Measurements from ENCODE around the gene CDS2. TPM values are rescaled to one million over a fixed set of nuclear protein-coding genes. Genes with fewer than 3 reads are reported as not detected.

The CDS2 gene
- total and polyA plus RNA-seq, 11 donors, result 22.5 to 105 (median 83.1) TPM

DNA sequence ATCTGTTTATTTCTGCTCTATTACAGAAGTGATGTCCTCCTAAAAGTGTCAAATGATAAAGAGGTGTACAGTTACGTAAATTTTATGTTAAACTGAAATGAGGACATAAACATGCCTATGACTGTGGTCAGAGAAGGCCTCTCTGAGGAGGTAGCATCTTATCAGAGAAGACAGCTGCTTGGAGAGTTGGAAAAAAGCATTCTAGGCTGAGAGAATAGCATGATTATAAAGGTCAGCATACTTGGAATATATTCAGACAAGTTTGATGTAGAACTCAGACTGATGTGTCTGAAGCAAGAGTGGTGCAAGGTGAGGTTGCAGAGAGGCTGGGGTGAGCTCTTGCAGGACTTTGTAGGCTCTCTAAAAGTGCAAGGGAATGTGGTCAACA, 3.9 kb upstream of the CDS2 start:
- WGBS, 4 donors, result 75 to 89% (median 84%) methylated on average over 1 of the region's 1 CpG
- intact Hi-C loops (cut with DNase I), result loop anchor here in 3 of 10 donors (10.0 kb wide), 1 partner anchor 322 kb away; no protein-coding TSS in a partner anchor

DNA sequence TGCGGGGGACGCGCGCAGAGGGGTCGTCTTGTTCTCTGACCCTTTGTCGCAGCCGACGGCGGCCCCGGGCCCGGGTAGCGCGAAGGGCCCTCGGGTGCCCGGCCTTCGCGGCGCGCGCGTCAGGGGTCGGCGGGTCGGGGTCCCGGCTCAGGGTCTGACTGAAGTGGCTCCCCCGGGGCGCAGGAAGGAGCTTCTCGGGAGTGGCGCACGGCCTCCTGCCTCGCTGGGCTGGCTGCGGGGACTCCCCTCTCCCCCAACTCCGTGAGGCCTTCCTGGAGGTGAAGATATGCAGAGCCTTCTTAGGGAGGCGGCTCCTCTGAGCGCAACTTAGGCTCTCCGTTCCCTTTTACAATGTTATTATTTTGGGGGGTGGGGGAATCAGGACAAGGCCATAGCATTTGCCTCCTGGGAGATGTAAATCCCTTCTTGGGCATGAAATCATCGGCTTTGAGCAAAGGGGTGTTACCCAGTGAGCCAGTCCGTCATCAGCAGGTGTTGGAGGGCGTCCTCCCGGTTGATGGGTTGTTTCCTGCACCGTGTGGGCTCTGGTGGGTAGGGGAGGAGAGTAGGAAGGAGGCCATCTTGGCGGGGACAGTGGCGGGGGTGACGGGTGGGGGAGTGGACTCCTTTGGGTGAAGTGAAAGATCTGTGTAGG, 523 bp downstream of the CDS2 start:
- no peak for TF ChIP-seq POLR2A (IDR thresholded peaks at IDR 0.05)
- TF ChIP-seq, protein P1, sequence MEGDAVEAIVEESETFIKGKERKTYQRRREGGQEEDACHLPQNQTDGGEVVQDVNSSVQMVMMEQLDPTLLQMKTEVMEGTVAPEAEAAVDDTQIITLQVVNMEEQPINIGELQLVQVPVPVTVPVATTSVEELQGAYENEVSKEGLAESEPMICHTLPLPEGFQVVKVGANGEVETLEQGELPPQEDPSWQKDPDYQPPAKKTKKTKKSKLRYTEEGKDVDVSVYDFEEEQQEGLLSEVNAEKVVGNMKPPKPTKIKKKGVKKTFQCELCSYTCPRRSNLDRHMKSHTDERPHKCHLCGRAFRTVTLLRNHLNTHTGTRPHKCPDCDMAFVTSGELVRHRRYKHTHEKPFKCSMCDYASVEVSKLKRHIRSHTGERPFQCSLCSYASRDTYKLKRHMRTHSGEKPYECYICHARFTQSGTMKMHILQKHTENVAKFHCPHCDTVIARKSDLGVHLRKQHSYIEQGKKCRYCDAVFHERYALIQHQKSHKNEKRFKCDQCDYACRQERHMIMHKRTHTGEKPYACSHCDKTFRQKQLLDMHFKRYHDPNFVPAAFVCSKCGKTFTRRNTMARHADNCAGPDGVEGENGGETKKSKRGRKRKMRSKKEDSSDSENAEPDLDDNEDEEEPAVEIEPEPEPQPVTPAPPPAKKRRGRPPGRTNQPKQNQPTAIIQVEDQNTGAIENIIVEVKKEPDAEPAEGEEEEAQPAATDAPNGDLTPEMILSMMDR (IDR thresholded peaks at IDR 0.05), result no peak
- H3K27me3 ChIP-seq, result no peaks in the 10 kb centered on the region
- peak in 3 of 4 donors; percentile 4 to 27 (median 25) for ATAC-seq
- peak; percentile 50 to 68 (median 64) for DNase-seq
- intact Hi-C loops (cut with DNase I), result loop anchor here in 9 of 10 donors (2.0 to 10.0 kb wide), 6 partner anchors 43 to 320 kb away; no protein-coding TSS in a partner anchor
- H3K4me3 ChIP-seq, result peak overlapping the region; percentile 72 to 98 (median 92)
- WGBS, 4 donors, result 0 to 2% (median 1%) methylated on average over 15 to 44 of the region's 44 CpGs
- peaks cover 0 to 15% (median 0%) of the 10 kb centered on the region in 9 donors for H3K36me3 ChIP-seq
- H3K27ac ChIP-seq, result peak overlapping the region; percentile 90 to 99 (median 97)
- H3K4me1 ChIP-seq, result peaks cover 7 to 57% (median 45%) of the 10 kb centered on the region in 12 donors
- H3K9me3 ChIP-seq, result no peaks in the 10 kb centered on the region

More for the DNA sequence above, 3.9 kb upstream of the CDS2 start:
- Histone ChIP-seq H3K9me3 (no peaks in the 10 kb centered on the region), H3K36me3 (peaks cover 0 to 6% (median 0%) of the 10 kb centered on the region in 9 donors), H3K4me3 (no peak overlapping the region), H3K27ac (no peak overlapping the region), H3K27me3 (no peaks in the 10 kb centered on the region), H3K4me1 (peaks cover 0 to 36% (median 25%) of the 10 kb centered on the region in 12 donors)
- ATAC-seq (no peak), DNase-seq (no peak)
- TF ChIP-seq POLR2A (IDR thresholded peaks at IDR 0.05), result no peak
- TF ChIP-seq, protein P1 (IDR thresholded peaks at IDR 0.05), result no peak

DNA sequence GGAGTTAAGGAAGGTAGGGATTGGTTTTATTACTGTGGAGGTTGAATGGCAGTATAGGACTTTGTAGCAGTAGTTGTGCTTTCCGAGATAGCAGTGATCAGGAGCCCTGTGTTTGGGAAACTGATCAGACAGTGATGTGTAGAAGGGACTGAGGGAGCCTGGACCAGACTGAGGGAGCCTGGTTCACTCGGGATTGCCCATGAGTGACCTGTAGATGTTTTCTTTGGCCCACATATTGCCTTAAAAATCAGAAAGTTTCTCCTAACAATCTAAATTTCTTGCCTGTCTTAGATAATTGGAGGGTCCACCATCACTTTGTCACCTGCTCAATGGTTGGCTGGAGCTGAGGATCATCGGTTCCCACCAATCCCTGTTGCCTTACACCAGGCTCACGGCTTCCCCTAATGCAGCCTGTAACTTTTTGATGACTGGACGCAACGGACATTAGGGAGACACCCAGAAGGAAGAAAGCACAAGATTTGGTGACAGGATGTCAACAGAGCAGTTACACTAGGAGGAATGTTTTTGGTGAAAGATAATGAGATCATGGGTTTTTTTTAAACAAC, 1.1 kb downstream of the CDS2 start:
- no peaks in the 10 kb centered on the region for H3K27me3 ChIP-seq
- 12 to 28% (median 19%) methylated on average over 6 of the region's 6 CpGs for WGBS, 4 donors
- intact Hi-C loops (cut with DNase I), result loop anchor here in 9 of 10 donors (2.0 to 10.0 kb wide), 6 partner anchors 43 to 319 kb away; no protein-coding TSS in a partner anchor
- peak overlapping the region; percentile 72 to 98 (median 92) for H3K4me3 ChIP-seq
- H3K4me1 ChIP-seq, result peaks cover 7 to 61% (median 46%) of the 10 kb centered on the region in 12 donors
- peak in 1 of 5 donors; percentile 27 for DNase-seq
- peak overlapping the region; percentile 33 to 99 (median 97) for H3K27ac ChIP-seq
- TF ChIP-seq, protein P1 (IDR thresholded peaks at IDR 0.05), result no peak
- TF ChIP-seq POLR2A (IDR thresholded peaks at IDR 0.05), result no peak
- no peak for ATAC-seq
- no peaks in the 10 kb centered on the region for H3K9me3 ChIP-seq
- H3K36me3 ChIP-seq, result peaks cover 0 to 15% (median 0%) of the 10 kb centered on the region in 9 donors

DNA sequence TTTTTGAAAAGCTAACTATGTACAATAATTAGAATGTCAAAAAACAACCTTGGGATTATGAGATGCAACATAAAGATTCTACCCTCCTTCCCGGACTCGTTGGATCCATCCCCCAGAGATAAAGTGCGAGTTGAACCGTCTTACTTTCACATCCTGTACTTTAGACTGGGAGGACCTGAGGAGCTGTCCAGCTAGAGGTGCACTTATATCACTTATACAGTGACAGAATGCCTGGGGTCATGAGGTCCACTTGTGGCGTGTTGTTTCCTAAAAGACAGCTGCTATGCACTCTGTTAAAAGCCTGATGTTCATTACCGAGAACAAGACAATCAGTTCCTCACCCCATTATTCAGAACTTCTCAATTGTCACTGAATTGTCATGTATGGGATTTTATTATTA, 2.1 kb downstream of the CDS2 start:
- Histone ChIP-seq H3K27me3 (no peaks in the 10 kb centered on the region), H3K36me3 (peaks cover 0 to 15% (median 0%) of the 10 kb centered on the region in 9 donors), H3K9me3 (no peaks in the 10 kb centered on the region), H3K4me1 (peaks cover 7 to 70% (median 49%) of the 10 kb centered on the region in 12 donors), H3K4me3 (peak overlapping the region in 8 of 12 donors; percentile 10 to 98 (median 94)), H3K27ac (peak overlapping the region in 10 of 12 donors; percentile 94 to 99 (median 97))
- ATAC-seq, result no peak
- 15 to 31% (median 17%) methylated on average over 6 of the region's 6 CpGs for WGBS, 4 donors
- intact Hi-C loops (cut with DNase I), result loop anchor here in 8 of 10 donors (2.0 to 10.0 kb wide), 5 partner anchors 42 to 318 kb away; no protein-coding TSS in a partner anchor
- TF ChIP-seq, protein P1 (IDR thresholded peaks at IDR 0.05), result no peak
- TF ChIP-seq POLR2A (IDR thresholded peaks at IDR 0.05), result no peak
- no peak for DNase-seq
